Aorta (tissue), 5 donors: ENCODE measurements around the gene RAB11FIP4. TPM values are rescaled to one million over a fixed set of nuclear protein-coding genes. Genes with fewer than 3 reads are reported as not detected.

Experiments used
- ATAC-seq: fragments of 200-7000 bp; cut with Tn5 transposase; one replicate; pipeline ENCODE4 v1.9.1; 2022; ENCODE audit warnings: moderate library complexity; ENCODE audit not compliant: low FRiP score
- DNase-seq, 2 donors: peaks; one replicate each; pipeline ENCODE4 v3.0.0-alpha.2; 2020
- H3K27ac ChIP-seq, 2 donors: one replicate each; pipeline ENCODE4 v1.5.1; 2013; ENCODE audit warnings: low read length in 2 of 2, mild to moderate bottlenecking in 2 of 2, moderate library complexity in 2 of 2, control low read depth in 1 of 2, inconsistent platforms in 1 of 2, low read depth in 1 of 2
- H3K27me3 ChIP-seq, 2 donors: one replicate each; pipeline ENCODE4 v1.6.1; 2013; ENCODE audit warnings: control low read depth in 1 of 2, low read length in 1 of 2, mild to moderate bottlenecking in 1 of 2, moderate library complexity in 1 of 2; ENCODE audit not compliant: insufficient read depth in 2 of 2, control insufficient read depth in 1 of 2
- H3K36me3 ChIP-seq, 2 donors: one replicate each; pipeline ENCODE4 v1.6.1; 2013; ENCODE audit warnings: control low read depth in 1 of 2, low read length in 1 of 2, mild to moderate bottlenecking in 1 of 2; ENCODE audit not compliant: insufficient read depth in 2 of 2, control insufficient read depth in 1 of 2
- H3K4me1 ChIP-seq, 2 donors: one replicate each; pipeline ENCODE4 v1.6.1; 2013; ENCODE audit warnings: low read length in 2 of 2, control low read depth in 1 of 2, mild to moderate bottlenecking in 1 of 2, moderate library complexity in 1 of 2; ENCODE audit not compliant: insufficient read depth in 2 of 2, control insufficient read depth in 1 of 2
- H3K4me3 ChIP-seq, 2 donors: one replicate each; pipeline ENCODE4 v1.5.1; 2013; ENCODE audit warnings: low read length in 2 of 2, control low read depth in 1 of 2, mild to moderate bottlenecking in 1 of 2
- H3K9me3 ChIP-seq: one replicate; pipeline ENCODE4 v1.6.1; 2013; ENCODE audit warnings: mild to moderate bottlenecking, low read length; ENCODE audit not compliant: control insufficient read depth
- WGBS, 2 donors: extraction: QIAGEN DNeasy Blood & Tissue Kit; methylation state at CpG; one replicate each; pipeline ENCODE4 v1.1.7; 2013; 5-methylcytosine and 5-hydroxymethylcytosine counted together
- intact Hi-C, 2 donors: fragments of 100-400 bp; cut with DNase I; formaldehyde crosslinking; loops; one replicate each; pipeline versions ENCODE4 v1.14.2 to v1.15.0; 2022
- polyA plus RNA-seq, 2 donors: library from polyadenylated mRNA; stranded (reverse); fragments of 200-250 nt; gene quantifications; one replicate each; pipeline ENCODE4 v1.2.3, GENCODE V29; 2013
- total RNA-seq, 2 donors: library from RNA; stranded (reverse); fragmentation: NEBNext Ultra II Directional; extraction: Animal tissue kit (Norgen Biotek cat#: 25700); gene quantifications; one replicate each; pipeline ENCODE4 v1.2.1, GENCODE V29; 2021
- donor health status: healthy with polysubstance abuse.
- donor health status: Bipolar disorder and iron deficiency.
- donor health status: DM: no; HTN: no; CAD: no.
- donor health status: DM: no; HTN: no; CAD: no.
- donor health status: DM: yes; HTN: yes; CAD: no.

The RAB11FIP4 gene
- total and polyA plus RNA-seq, 4 donors = 0.15 to 2.6 (median 1.4) TPM

DNA sequence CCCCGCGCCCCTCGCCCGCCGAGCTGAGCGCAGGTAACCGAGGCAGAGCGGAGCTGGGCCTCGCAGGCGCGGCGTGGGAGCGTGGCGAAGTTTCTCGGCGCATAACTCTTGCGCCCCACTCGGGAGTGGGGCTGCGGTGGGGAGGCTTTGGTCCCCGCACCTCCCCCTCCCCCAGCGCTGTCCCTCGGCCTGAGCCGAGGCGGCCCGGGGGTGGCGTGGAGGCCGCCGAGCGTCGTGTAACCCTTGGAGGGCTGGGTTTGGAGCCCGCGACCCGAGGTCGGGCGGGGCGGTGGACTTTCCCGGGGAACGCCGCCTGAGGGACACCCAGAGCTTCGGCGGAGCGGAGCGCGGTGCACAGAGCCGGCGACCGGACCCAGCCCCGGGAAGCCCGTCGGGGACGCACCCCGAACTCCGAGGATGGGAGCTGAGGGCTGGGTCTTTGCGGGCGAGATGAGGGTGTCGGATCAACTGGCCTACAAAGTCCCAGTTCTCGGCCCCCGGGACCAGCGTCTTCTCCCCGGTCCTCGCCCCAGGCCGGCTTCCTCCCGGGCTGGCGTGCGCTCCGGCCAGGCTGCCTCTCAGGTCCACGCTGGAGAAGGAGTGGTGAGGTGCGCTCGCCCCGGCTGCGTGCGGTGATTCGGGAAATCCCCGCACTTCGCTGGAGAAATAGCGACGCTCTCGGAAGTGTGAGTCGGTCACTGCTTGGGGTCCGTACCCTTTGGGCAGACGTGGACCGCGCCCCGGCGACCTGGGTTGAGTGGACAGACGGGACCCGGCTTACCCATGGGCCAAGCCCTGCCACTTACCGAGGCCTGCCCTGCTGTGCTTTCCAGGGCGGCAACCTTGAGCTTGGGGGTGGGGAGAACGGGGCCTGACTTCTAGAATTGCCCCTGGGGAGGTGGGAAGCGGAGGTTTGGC lies 168.4 kb downstream of the RAB11FIP4 start:
- Histone ChIP-seq H3K4me3 (peak overlapping the region; percentile 74 to 97), H3K9me3 (no peaks in the 10 kb centered on the region), H3K27me3 (no peaks in the 10 kb centered on the region), H3K27ac (peak overlapping the region; percentile 79 to 96), H3K4me1 (peaks cover 3% of the 10 kb centered on the region in 2 donors), H3K36me3 (no peaks in the 10 kb centered on the region)
- DNase-seq (peak; percentile 62 to 82), ATAC-seq (peak; percentile 30)
- intact Hi-C loops = loop anchor here (2.0 to 10.0 kb wide), 3 partner anchors 37 to 345 kb away; partner anchors contain the start of gene UTP6 (in 1 of the 2)
- 1 to 4% methylated on average over 67 to 91 of the region's 91 CpGs for WGBS, 2 donors

DNA sequence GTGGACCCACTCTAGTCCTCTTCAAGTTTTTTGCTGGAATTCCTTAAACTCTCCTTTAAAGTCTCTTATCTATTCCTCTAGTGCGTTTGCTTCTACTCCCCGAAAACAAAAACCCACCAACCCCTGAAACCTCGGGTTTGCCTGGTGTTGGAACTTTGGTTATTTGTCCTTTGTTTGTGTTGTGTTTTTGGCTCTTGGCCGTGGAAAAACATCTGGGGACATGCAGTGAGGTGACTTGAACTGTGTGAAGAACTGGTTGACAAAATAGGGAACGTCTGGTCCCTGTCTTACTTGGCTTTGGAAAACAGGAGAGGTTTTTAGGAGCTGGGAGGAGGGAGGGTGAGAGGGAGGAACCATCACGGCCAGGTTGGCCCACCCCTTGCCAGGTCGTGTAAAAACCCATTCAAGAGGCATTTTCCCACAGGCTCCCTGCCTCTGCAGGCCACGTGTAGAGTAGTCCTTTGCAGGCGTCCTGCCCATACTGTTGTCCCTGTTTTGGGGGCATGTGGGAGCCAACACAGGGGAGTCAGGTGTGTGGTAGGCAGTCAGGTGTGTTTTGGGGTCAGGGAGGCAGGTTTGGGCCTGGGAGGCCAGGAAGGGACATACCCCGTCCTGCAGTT lies 169.3 kb downstream of the RAB11FIP4 start:
- Histone ChIP-seq H3K36me3 (no peaks in the 10 kb centered on the region), H3K4me3 (peak overlapping the region; percentile 74 to 97), H3K27ac (peak overlapping the region; percentile 10 to 96), H3K27me3 (no peaks in the 10 kb centered on the region), H3K4me1 (peaks cover 3 to 6% of the 10 kb centered on the region in 2 donors), H3K9me3 (no peaks in the 10 kb centered on the region)
- ATAC-seq (no peak), DNase-seq (peak in 1 of 2 donors; percentile 49)
- 10 to 11% methylated on average over 10 of the region's 10 CpGs for WGBS, 2 donors
- intact Hi-C loops = loop anchor here (2.0 to 5.0 kb wide), 2 partner anchors 37 to 136 kb away; no protein-coding TSS in a partner anchor

DNA sequence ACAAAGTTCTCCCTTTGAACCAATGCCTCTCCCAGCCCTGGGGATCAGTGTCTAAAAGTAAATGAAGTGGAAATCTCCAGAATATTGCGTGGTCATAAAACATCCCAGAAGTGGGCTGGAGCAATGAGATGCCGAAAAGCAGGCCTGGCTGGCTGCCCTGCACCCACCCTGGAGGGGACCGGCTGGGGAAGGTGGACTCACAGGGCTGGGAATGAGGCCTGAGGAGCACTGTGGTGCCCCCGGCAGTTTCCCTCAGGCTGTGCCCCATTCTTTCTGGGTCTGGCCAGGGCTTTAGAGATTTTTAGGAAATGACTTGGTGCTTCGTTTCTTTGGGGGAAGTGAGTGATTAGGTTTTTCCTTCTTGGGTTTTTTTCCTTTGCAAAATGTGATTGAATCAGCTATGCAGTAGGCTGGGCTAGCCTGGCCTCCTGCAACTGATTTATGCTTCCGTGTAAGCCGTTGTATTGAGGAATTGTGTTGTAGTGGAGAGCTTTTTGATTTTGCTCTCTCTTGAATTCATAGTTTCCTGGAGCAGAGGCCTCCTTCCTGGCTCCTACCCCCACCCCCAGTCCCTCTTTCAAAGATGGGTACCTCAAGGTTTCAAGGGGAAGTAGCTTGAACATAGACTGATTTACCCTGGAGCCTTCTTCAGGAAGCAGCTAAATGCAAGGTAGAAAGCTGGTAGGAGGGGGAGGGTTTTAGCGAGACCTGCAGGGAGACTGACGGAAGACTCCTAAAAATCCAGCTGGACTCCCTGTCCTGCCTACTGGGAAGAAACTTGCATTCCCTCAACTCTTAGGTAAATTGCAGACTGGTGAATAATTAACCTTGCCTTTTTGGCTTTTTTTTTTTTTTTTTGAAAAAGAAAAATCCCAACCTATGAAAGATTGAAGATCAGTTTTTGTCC lies 170.2 kb downstream of the RAB11FIP4 start:
- Histone ChIP-seq H3K4me1 (peaks cover 3 to 6% of the 10 kb centered on the region in 2 donors), H3K4me3 (peak overlapping the region in 1 of 2 donors; percentile 1), H3K9me3 (no peaks in the 10 kb centered on the region), H3K36me3 (no peaks in the 10 kb centered on the region), H3K27me3 (no peaks in the 10 kb centered on the region), H3K27ac (no peak overlapping the region)
- intact Hi-C loops = loop anchor here (2.0 to 5.0 kb wide), 2 partner anchors 36 to 135 kb away; no protein-coding TSS in a partner anchor
- WGBS, 2 donors = 41 to 42% methylated on average over 9 of the region's 9 CpGs
- DNase-seq = peak in 1 of 2 donors; percentile 70
- ATAC-seq = no peak

- H3K4me1 ChIP-seq = peaks cover 3 to 6% of the 10 kb centered on the region in 2 donors
- 88% methylated on average over 8 of the region's 8 CpGs for WGBS, 2 donors
These were observed 170.9 kb downstream of the RAB11FIP4 start for GRCh38 chr17:31562376-31562840.

DNA sequence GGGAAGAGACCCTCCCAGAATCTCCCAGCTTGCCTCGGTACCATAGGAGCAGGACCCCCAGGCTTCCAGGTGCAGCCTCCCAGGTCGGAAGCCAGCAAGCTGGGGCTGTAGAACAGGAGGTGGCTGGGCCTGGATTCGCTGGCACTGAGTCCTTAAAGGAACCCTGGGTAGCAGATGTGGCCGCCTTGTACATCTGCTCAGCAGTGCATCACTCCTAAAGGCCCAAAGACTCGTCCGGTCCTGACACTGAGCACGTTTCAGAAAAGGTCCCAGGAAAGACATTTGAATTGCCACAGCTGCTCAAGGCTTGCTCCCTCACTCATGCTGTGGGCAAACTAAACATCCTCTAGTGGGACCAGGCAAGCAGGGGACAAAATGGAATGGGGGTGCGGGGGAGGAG lies 172.8 kb downstream of the RAB11FIP4 start:
- ATAC-seq (no peak), DNase-seq (peak in 1 of 2 donors; percentile 62)
- H3K9me3 ChIP-seq = no peaks in the 10 kb centered on the region
- 87 to 90% methylated on average over 8 of the region's 8 CpGs for WGBS, 2 donors
- H3K4me3 ChIP-seq = no peak overlapping the region
- H3K27ac ChIP-seq = no peak overlapping the region
- H3K27me3 ChIP-seq = no peaks in the 10 kb centered on the region
- no peaks in the 10 kb centered on the region for H3K36me3 ChIP-seq
- peaks cover 3 to 6% of the 10 kb centered on the region in 2 donors for H3K4me1 ChIP-seq
- intact Hi-C loops = loop anchor here (5.0 kb wide), 1 partner anchor 33 kb away; no protein-coding TSS in a partner anchor

More at GRCh38 chr17:31562376-31562840, 170.9 kb downstream of the RAB11FIP4 start:
- ATAC-seq = no peak
- Histone ChIP-seq H3K4me3 (no peak overlapping the region), H3K27ac (peak overlapping the region in 1 of 2 donors; percentile 8), H3K36me3 (no peaks in the 10 kb centered on the region), H3K9me3 (no peaks in the 10 kb centered on the region), H3K27me3 (no peaks in the 10 kb centered on the region)
- DNase-seq = peak in 1 of 2 donors; percentile 22
- intact Hi-C loops = loop anchor here (5.0 kb wide), 1 partner anchor 35 kb away; no protein-coding TSS in a partner anchor

DNA sequence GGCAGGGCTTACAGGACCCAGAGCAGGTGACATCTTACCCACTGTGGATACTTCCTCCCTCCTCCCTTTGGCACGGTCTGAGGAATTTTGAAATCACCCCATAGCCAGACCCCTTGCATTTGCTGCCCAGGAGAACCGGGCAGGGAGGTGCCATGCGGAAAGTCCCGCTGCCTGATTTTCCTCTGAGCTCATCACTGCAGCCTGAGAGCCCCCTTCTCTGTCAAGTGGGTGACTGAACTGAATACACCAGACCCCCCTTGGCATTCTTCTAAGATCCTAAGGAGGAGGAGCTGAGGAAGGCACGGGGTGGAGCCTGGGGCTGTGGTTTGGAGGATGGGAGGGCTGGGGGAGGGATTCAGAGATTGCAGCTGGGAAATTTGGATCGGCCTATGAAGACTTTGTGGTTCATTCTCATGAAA lies 173.4 kb downstream of the RAB11FIP4 start:
- WGBS, 2 donors = 67 to 73% methylated on average over 6 of the region's 6 CpGs
- Histone ChIP-seq H3K9me3 (no peaks in the 10 kb centered on the region), H3K27ac (no peak overlapping the region), H3K36me3 (no peaks in the 10 kb centered on the region), H3K27me3 (no peaks in the 10 kb centered on the region), H3K4me3 (no peak overlapping the region), H3K4me1 (peaks cover 3 to 6% of the 10 kb centered on the region in 2 donors)
- DNase-seq = peak in 1 of 2 donors; percentile 65
- intact Hi-C loops = loop anchor here (5.0 kb wide), 1 partner anchor 32 kb away; no protein-coding TSS in a partner anchor
- ATAC-seq = no peak

DNA sequence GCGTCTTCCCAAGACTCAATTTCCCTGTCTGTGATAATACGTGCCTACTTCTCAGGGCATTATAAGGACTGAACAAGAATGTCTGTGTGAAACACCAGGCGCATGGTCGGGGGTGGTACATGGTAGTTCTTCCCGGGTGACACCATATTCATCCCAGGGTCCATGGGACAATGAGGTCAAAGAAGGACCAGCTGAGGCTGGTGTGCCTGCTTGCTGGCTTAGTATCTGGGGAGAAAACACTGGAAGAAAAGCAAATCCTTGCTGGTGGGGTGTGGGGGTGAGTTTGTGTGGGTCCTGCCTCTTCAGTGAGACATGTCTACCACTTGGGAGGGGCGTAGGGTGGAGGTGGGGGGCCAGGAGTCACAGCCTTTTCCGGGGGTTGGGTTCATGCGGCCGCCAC lies 174.2 kb downstream of the RAB11FIP4 start:
- Histone ChIP-seq H3K4me3 (no peak overlapping the region), H3K9me3 (no peaks in the 10 kb centered on the region), H3K27me3 (no peaks in the 10 kb centered on the region), H3K27ac (no peak overlapping the region), H3K4me1 (peaks cover 3 to 6% of the 10 kb centered on the region in 2 donors), H3K36me3 (no peaks in the 10 kb centered on the region)
- DNase-seq (peak in 1 of 2 donors; percentile 53), ATAC-seq (no peak)
- intact Hi-C loops = no loop called here
- 96% methylated on average over 9 of the region's 9 CpGs for WGBS, 2 donors
